Neural progenitor cell (in vitro differentiated cells): Measurements from ENCODE around the gene SLX4IP. TPM values are rescaled to one million over a fixed set of nuclear protein-coding genes. Genes with fewer than 3 reads are reported as not detected.

Experiments used
- DNase-seq: peaks from one replicate; pipeline ENCODE4 v3.0.0-alpha.2; 2016; ENCODE audit warnings: low spot score
- H2AFZ ChIP-seq: fragments of 200-600 bp; sonication (generic); replicated peaks from 2 replicates; pipeline ENCODE4 v1.6.1; 2016; ENCODE audit warnings: antibody characterized with exemption
- H3F3A ChIP-seq: fragments of 200-600 bp; sonication (generic); 2 replicates; pipeline ENCODE4 v1.6.1; 2016; ENCODE audit warnings: antibody characterized with exemption, low read depth
- H3K27ac ChIP-seq: fragments of 200-600 bp; sonication (generic); 2 replicates; pipeline ENCODE4 v1.5.1; 2016; ENCODE audit warnings: mild to moderate bottlenecking
- H3K27me3 ChIP-seq: fragments of 200-600 bp; sonication (generic); 2 replicates; pipeline ENCODE4 v1.6.1; 2016; ENCODE audit warnings: mild to moderate bottlenecking, moderate library complexity
- H3K36me3 ChIP-seq: fragments of 200-600 bp; sonication (generic); 2 replicates; pipeline ENCODE4 v1.5.1; 2016
- H3K4me1 ChIP-seq: fragments of 200-600 bp; sonication (generic); 2 replicates; pipeline ENCODE4 v1.6.1; 2016; ENCODE audit warnings: mixed run types
- H3K4me2 ChIP-seq: fragments of 200-600 bp; sonication (generic); 2 replicates; pipeline ENCODE4 v1.6.1; 2016
- H3K4me3 ChIP-seq: fragments of 200-600 bp; sonication (generic); 2 replicates; pipeline ENCODE4 v1.5.1; 2016
- H3K79me2 ChIP-seq: fragments of 200-600 bp; sonication (generic); 2 replicates; pipeline ENCODE4 v1.6.1; 2016; ENCODE audit warnings: low read depth
- H3K9ac ChIP-seq: fragments of 200-600 bp; sonication (generic); 2 replicates; pipeline ENCODE4 v1.6.1; 2016
- H3K9me3 ChIP-seq: fragments of 200-600 bp; sonication (generic); 2 replicates; pipeline ENCODE4 v1.5.1; 2016; ENCODE audit warnings: low read depth
- H4K20me1 ChIP-seq: fragments of 200-600 bp; sonication (generic); 2 replicates; pipeline ENCODE4 v1.6.1; 2016; ENCODE audit warnings: low read depth
- H3K27ac Mint-ChIP-seq: 3 replicates; pipeline ENCODE4 v1.8.0; 2021; ENCODE audit warnings: mixed read lengths
- H3K27me3 Mint-ChIP-seq: 2 replicates; pipeline ENCODE4 v1.8.0; 2022; ENCODE audit warnings: low read depth, mild to moderate bottlenecking, inconsistent platforms, moderate library complexity, mixed read lengths; ENCODE audit not compliant: insufficient read depth
- H3K36me3 Mint-ChIP-seq: 3 replicates; pipeline ENCODE4 v1.8.0; 2021; ENCODE audit warnings: mixed read lengths
- H3K4me1 Mint-ChIP-seq: 3 replicates; pipeline ENCODE4 v1.8.0; 2021; ENCODE audit warnings: mixed read lengths
- H3K4me3 Mint-ChIP-seq: 3 replicates; pipeline ENCODE4 v1.8.0; 2021; ENCODE audit warnings: mild to moderate bottlenecking, moderate library complexity, mixed read lengths
- H3K9me3 Mint-ChIP-seq: 3 replicates; pipeline ENCODE4 v1.8.0; 2020; ENCODE audit warnings: mixed read lengths
- EZH2 ChIP-seq: fragments of 200-600 bp; sonication (generic); IDR thresholded peaks from 2 replicates; pipeline ENCODE4 v1.6.1; 2017; ENCODE audit warnings: antibody characterized with exemption, mild to moderate bottlenecking, moderate library complexity
- EZH2phosphoT487 ChIP-seq: fragments of 200-600 bp; sonication (generic); IDR thresholded peaks from 2 replicates; pipeline ENCODE4 v1.6.1; 2017; ENCODE audit warnings: antibody characterized with exemption
- total RNA-seq: library from RNA; depleted of rRNA; stranded (reverse); fragments of >200 nt; gene quantifications from 2 replicates; pipeline ENCODE4 v1.2.3, GENCODE V29; 2015; ENCODE audit warnings: low replicate concordance
- TF ChIP-seq, protein P1 (sequence below): fragments of 200-600 bp; sonication (generic); IDR thresholded peaks from 2 replicates; pipeline ENCODE4 v1.5.1; 2017; ENCODE audit warnings: antibody characterized with exemption, mild to moderate bottlenecking

Gene SLX4IP
- total RNA-seq, 1 donor from 2014 or later, result 9.5 TPM

DNA sequence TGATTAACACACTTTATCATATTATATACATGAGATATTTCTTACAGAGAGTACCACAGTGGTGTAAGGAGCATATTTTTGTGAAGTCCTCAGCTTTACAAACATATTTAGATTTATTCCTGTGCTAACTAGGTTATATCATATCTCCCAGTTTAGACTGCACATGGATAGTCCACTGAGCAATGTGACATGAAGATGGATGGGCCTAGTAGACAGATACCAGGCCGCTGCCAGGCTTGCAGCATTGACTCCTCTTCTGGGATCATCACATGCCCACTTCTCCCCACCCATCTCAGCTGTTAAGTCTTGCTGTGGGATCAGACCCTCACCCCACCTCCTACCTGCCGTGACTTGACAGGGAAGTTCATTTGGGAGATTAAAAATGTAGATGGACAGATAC, 95.8 kb downstream of the SLX4IP start:
- Mint-ChIP-seq H3K4me1 (peaks cover 4% of the 10 kb centered on the region), H3K27me3 (peaks cover 2% of the 10 kb centered on the region), H3K27ac (no peak overlapping the region), H3K36me3 (peaks cover 9% of the 10 kb centered on the region), H3K4me3 (no peak overlapping the region), H3K9me3 (peaks cover 5% of the 10 kb centered on the region)
- peaks cover 2% of the 10 kb centered on the region for H3K79me2 ChIP-seq
- H4K20me1 ChIP-seq, result no peaks in the 10 kb centered on the region
- DNase-seq, result no peak
- H3K4me2 ChIP-seq, result no peak overlapping the region
- no peaks in the 10 kb centered on the region for H3F3A ChIP-seq
- no peak overlapping the region for H3K27ac ChIP-seq
- TF ChIP-seq, protein P1, sequence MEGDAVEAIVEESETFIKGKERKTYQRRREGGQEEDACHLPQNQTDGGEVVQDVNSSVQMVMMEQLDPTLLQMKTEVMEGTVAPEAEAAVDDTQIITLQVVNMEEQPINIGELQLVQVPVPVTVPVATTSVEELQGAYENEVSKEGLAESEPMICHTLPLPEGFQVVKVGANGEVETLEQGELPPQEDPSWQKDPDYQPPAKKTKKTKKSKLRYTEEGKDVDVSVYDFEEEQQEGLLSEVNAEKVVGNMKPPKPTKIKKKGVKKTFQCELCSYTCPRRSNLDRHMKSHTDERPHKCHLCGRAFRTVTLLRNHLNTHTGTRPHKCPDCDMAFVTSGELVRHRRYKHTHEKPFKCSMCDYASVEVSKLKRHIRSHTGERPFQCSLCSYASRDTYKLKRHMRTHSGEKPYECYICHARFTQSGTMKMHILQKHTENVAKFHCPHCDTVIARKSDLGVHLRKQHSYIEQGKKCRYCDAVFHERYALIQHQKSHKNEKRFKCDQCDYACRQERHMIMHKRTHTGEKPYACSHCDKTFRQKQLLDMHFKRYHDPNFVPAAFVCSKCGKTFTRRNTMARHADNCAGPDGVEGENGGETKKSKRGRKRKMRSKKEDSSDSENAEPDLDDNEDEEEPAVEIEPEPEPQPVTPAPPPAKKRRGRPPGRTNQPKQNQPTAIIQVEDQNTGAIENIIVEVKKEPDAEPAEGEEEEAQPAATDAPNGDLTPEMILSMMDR, result no peak
- TF ChIP-seq EZH2phosphoT487 (no peak), EZH2 (no peak)
- H3K4me1 ChIP-seq, result no peaks in the 10 kb centered on the region
- no peak overlapping the region for H3K4me3 ChIP-seq
- H3K9me3 ChIP-seq, result no peaks in the 10 kb centered on the region
- H3K36me3 ChIP-seq, result no peaks in the 10 kb centered on the region
- H3K27me3 ChIP-seq, result no peaks in the 10 kb centered on the region
- H3K9ac ChIP-seq, result no peak overlapping the region
- no peak overlapping the region for H2AFZ ChIP-seq

GRCh38 chr20:10531848-10532247, 96.7 kb downstream of the SLX4IP start:
- H3K27me3 ChIP-seq, result no peaks in the 10 kb centered on the region
- H3K4me1 Mint-ChIP-seq, result peaks cover 3% of the 10 kb centered on the region
- H2AFZ ChIP-seq, result no peak overlapping the region
- H3K27me3 Mint-ChIP-seq, result peaks cover 2% of the 10 kb centered on the region
- H3K36me3 Mint-ChIP-seq, result peaks cover 9% of the 10 kb centered on the region
- no peak overlapping the region for H3K4me2 ChIP-seq
- no peak overlapping the region for H3K27ac ChIP-seq
- peaks cover 5% of the 10 kb centered on the region for H3K9me3 Mint-ChIP-seq
- H3K4me1 ChIP-seq, result no peaks in the 10 kb centered on the region
- H3K36me3 ChIP-seq, result no peaks in the 10 kb centered on the region
- no peak overlapping the region for H3K4me3 Mint-ChIP-seq
- peaks cover 6% of the 10 kb centered on the region for H3F3A ChIP-seq
- no peak for TF ChIP-seq EZH2phosphoT487
- TF ChIP-seq EZH2, result no peak
- TF ChIP-seq, protein P1, result no peak
- H3K9me3 ChIP-seq, result no peaks in the 10 kb centered on the region
- H3K4me3 ChIP-seq, result no peak overlapping the region
- H3K79me2 ChIP-seq, result no peaks in the 10 kb centered on the region
- no peak overlapping the region for H3K9ac ChIP-seq
- no peak for DNase-seq
- H3K27ac Mint-ChIP-seq, result no peak overlapping the region
- no peaks in the 10 kb centered on the region for H4K20me1 ChIP-seq

DNA sequence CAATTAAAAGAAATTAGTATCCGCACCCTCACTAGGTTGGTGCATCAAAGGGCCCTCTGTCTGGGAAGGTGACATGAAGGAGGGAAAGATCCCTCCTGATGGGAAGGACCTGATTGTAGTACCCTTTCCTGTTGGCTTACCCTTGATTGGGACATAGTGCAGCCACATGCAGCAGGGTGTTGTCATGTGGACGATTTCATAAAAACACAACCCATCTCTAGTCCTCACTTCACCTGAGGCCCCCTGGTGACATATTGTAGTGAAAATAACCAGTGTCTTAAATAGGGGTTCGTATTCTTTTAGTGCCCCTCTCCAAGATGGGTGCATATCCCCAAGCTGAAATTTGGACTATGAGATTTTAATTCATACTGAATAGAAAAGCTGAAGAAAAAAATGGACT, 97.3 kb downstream of the SLX4IP start:
- DNase-seq, result no peak
- Mint-ChIP-seq H3K27ac (no peak overlapping the region), H3K36me3 (peaks cover 9% of the 10 kb centered on the region), H3K4me1 (peaks cover 3% of the 10 kb centered on the region), H3K4me3 (no peak overlapping the region), H3K9me3 (peaks cover 5% of the 10 kb centered on the region), H3K27me3 (peaks cover 2% of the 10 kb centered on the region)
- Histone ChIP-seq H3K9ac (no peak overlapping the region), H3K4me2 (no peak overlapping the region), H3K27me3 (no peaks in the 10 kb centered on the region), H3K27ac (no peak overlapping the region), H3K9me3 (no peaks in the 10 kb centered on the region), H4K20me1 (no peaks in the 10 kb centered on the region), H3K36me3 (no peaks in the 10 kb centered on the region), H3F3A (peaks cover 8% of the 10 kb centered on the region), H2AFZ (no peak overlapping the region), H3K4me1 (peaks cover 4% of the 10 kb centered on the region), H3K79me2 (peaks cover 2% of the 10 kb centered on the region), H3K4me3 (no peak overlapping the region)
- TF ChIP-seq, protein P1, result no peak
- TF ChIP-seq EZH2 (no peak), EZH2phosphoT487 (no peak)

DNA sequence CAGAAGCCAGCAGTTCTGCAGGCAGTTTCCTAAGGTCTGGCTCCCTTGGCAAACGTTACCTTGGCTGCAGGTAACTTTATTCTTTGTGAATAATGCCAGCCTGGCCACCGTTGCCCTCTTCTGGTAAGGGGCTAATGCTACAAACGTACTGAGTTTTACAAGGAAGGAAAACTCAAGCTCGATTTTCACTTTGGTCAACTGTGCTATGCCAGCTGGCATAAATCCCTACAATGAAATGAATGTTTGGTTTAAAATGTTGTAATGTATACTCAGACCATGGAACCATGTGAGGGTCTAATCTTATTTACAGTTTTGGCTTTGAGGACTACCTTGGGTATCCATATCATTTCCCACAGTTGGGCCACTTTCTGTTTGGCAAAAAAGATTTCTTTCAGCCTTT, 101.4 kb downstream of the SLX4IP start:
- no peaks in the 10 kb centered on the region for H4K20me1 ChIP-seq
- H3K27me3 Mint-ChIP-seq, result peaks cover 2% of the 10 kb centered on the region
- peaks cover 1% of the 10 kb centered on the region for H3K9me3 Mint-ChIP-seq
- H3K4me3 Mint-ChIP-seq, result no peak overlapping the region
- H3K36me3 ChIP-seq, result no peaks in the 10 kb centered on the region
- peaks cover 44% of the 10 kb centered on the region for H3K4me1 ChIP-seq
- no peak overlapping the region for H3K4me3 ChIP-seq
- peaks cover 8% of the 10 kb centered on the region for H3K79me2 ChIP-seq
- H3K9ac ChIP-seq, result no peak overlapping the region
- H3K27ac Mint-ChIP-seq, result no peak overlapping the region
- no peak overlapping the region for H2AFZ ChIP-seq
- TF ChIP-seq EZH2, result no peak
- TF ChIP-seq, protein P1, result peak; percentile 53
- H3K27me3 ChIP-seq, result no peaks in the 10 kb centered on the region
- H3K4me2 ChIP-seq, result no peak overlapping the region
- peak; percentile 27 for DNase-seq
- H3K36me3 Mint-ChIP-seq, result peaks cover 7% of the 10 kb centered on the region
- peaks cover 21% of the 10 kb centered on the region for H3K4me1 Mint-ChIP-seq
- H3K27ac ChIP-seq, result no peak overlapping the region
- no peaks in the 10 kb centered on the region for H3K9me3 ChIP-seq
- peaks cover 27% of the 10 kb centered on the region for H3F3A ChIP-seq
